Activated CD4-positive, alpha-beta T cell treated with anti-CD3 and anti-CD28 coated beads, Interleukin-2, amount 50 U/mL, for 16 hours (primary cell): Measurements from ENCODE around the gene HOXD11.

Source experiments
- DNase-seq: peaks from one replicate; pipeline ENCODE4 v3.0.0-alpha.2; 2020

The HOXD11 gene

GRCh38 chr2:176094349-176094748 lies 12.7 kb upstream of the HOXD11 start:
- DNase-seq, result no peak

GRCh38 chr2:176095421-176095820 lies 11.7 kb upstream of the HOXD11 start:
- DNase-seq, result no peak

- no peak for DNase-seq
Measured at GRCh38 chr2:176096243-176096985, 10.7 kb upstream of the HOXD11 start.

- peak; percentile 52 for DNase-seq
Measured at GRCh38 chr2:176096986-176097819, 9.9 kb upstream of the HOXD11 start.

- no peak for DNase-seq
Measured at GRCh38 chr2:176097820-176098365, 9.2 kb upstream of the HOXD11 start.

GRCh38 chr2:176098366-176099158 lies 8.5 kb upstream of the HOXD11 start:
- no peak for DNase-seq

GRCh38 chr2:176099159-176099727 lies 7.8 kb upstream of the HOXD11 start:
- no peak for DNase-seq

GRCh38 chr2:176099728-176100546 lies 7.1 kb upstream of the HOXD11 start, which contains the start of gene HOXD12:
TSS of gene HOXD12 (plus strand) at chr2:176099795. CDS start at chr2:176099802, 7 bp downstream.
- DNase-seq, result no peak

GRCh38 chr2:176100547-176101140 lies 6.4 kb upstream of the HOXD11 start:
- DNase-seq, result no peak

GRCh38 chr2:176101216-176101830 lies 5.8 kb upstream of the HOXD11 start:
- DNase-seq, result no peak

- no peak for DNase-seq
Measured at GRCh38 chr2:176101842-176102241, 5.2 kb upstream of the HOXD11 start.

GRCh38 chr2:176102309-176102866 lies 4.7 kb upstream of the HOXD11 start:
- DNase-seq, result no peak

- no peak for DNase-seq
Measured at GRCh38 chr2:176103194-176103593, 3.9 kb upstream of the HOXD11 start.

- no peak for DNase-seq
Measured at GRCh38 chr2:176103742-176104315, 3.3 kb upstream of the HOXD11 start.

- no peak for DNase-seq
Measured at GRCh38 chr2:176104316-176105077, 2.6 kb upstream of the HOXD11 start.

- DNase-seq, result no peak
Measured at GRCh38 chr2:176105078-176105729, 1.9 kb upstream of the HOXD11 start.

- DNase-seq, result no peak
Measured at GRCh38 chr2:176105730-176106580, 1.1 kb upstream of the HOXD11 start.

- no peak for DNase-seq
Measured at GRCh38 chr2:176107731-176108181, 676 bp downstream of the HOXD11 start.
